Fibroblast of pulmonary artery (primary cell): ENCODE data around the gene RAG2.

Experiments
- DNase-seq: peaks from one replicate; pipeline ENCODE4 v3.0.0-alpha.2; 2010; ENCODE audit warnings: low read depth
- H3K4me3 ChIP-seq: replicated peaks from 2 replicates; pipeline ENCODE4 v1.5.1; 2011; ENCODE audit warnings: low read depth, mild to moderate bottlenecking, control low read depth, low read length, moderate library complexity
- TF ChIP-seq, protein P1 (sequence below): IDR thresholded peaks from 2 replicates; pipeline ENCODE4 v1.5.1; 2011; ENCODE audit warnings: mild to moderate bottlenecking, control low read depth, low read length, inconsistent platforms; ENCODE audit errors: missing control alignments

Gene RAG2

DNA sequence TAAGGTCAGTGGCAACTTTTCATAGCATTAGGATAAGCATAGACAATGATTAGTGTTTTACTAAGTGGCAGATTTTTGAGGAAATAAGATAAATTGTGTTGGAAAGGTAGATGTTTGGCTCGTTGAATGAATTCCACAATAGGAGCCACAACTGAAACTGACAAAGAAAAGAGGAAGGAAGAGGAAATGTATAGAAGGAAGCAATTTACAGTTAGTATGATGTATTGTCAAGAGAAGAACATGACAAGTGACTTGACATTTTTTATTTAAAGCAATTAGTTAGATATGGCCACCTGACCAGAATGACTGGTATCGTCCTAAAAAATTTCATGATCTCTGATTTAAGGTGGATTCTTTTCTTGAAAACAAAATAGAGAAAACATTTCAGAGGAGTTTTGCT, 3.1 kb upstream of the RAG2 start:
- TF ChIP-seq, protein P1, sequence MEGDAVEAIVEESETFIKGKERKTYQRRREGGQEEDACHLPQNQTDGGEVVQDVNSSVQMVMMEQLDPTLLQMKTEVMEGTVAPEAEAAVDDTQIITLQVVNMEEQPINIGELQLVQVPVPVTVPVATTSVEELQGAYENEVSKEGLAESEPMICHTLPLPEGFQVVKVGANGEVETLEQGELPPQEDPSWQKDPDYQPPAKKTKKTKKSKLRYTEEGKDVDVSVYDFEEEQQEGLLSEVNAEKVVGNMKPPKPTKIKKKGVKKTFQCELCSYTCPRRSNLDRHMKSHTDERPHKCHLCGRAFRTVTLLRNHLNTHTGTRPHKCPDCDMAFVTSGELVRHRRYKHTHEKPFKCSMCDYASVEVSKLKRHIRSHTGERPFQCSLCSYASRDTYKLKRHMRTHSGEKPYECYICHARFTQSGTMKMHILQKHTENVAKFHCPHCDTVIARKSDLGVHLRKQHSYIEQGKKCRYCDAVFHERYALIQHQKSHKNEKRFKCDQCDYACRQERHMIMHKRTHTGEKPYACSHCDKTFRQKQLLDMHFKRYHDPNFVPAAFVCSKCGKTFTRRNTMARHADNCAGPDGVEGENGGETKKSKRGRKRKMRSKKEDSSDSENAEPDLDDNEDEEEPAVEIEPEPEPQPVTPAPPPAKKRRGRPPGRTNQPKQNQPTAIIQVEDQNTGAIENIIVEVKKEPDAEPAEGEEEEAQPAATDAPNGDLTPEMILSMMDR, result no peak
- no peak for DNase-seq
- H3K4me3 ChIP-seq, result no peak overlapping the region

DNA sequence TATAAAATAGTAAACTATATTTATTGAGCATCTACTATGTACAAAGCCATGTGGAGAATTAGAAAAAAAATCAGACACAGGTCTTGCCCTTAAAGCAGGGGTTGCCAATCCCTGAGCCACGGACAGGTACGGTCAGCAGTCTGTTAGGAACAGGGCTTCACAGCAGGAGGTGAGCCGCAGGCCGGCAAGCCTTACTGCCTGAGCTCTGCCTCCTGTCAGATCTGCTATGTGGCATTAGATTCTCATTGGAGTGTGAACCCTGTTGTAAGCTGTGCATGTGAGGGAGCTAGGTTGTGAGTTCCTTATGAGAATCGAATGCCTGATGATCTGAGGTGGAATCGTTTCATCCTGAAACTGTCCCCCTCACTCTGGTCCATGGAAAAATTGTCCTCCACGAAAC, 2.1 kb upstream of the RAG2 start:
- TF ChIP-seq, protein P1, result no peak
- DNase-seq, result no peak
- H3K4me3 ChIP-seq, result no peak overlapping the region

DNA sequence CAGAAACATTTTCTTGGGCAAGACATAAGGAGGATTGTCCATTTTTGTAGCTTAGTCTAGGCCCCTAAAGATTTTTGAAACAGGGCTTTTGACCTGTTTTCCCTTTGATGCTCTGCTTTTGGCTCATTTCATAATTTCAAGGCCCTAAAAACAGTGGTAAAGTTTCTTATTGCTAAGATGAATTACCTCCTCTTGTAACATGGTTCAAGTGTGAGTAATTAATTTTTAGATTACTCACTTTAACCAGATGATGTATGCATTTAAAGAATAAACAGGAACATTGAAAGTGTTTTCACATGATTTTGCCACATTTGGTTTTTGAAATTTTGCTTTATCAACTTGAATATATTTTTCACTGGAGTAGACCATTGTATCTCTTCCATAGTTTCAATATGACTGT, 1.2 kb downstream of the RAG2 start:
- TF ChIP-seq, protein P1, result no peak
- DNase-seq, result no peak
- H3K4me3 ChIP-seq, result no peak overlapping the region

DNA sequence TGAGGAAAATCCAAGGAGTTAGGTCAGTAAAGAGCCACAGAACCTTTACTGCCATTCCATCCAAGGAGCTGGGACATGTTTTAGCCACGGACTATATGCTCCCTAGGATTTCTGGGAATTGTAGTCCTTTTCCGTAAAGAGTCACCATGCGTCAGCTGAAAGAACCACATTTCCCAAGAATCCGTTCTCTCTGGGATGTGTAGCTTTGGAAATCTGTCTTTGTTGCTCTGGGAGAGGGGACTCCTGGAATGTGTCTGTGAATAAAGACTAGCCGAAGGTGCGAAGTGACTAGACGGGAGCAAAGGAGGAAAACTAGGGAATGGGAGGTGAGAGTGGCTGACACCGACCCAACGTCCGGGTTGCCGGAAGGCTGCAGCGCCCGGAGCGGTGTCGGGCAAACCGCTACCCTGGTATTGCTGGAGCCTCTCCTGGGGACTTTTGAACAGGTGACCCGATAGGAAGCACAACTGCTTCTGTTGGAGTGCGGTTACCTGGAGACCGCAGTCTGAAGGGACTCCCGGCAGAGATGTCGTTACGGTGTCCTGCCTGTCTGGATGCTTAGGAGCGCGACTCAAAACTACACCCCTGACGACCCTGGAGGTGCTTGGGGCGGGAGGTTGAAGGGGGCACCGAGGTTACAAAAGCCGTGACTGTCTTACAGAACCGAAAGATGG, 3.6 kb downstream of the RAG2 start, which contains the start of gene IFTAP:
IFTAP (plus strand) TSS at position 187 of the 674 bp plus-strand sequence. CDS start 15,602 bp downstream, outside the sequence.
- H3K4me3 ChIP-seq, result peak within 1 kb of the TSS; percentile 80
- DNase-seq, result peak; percentile 95
- TF ChIP-seq, protein P1, result no peak

DNA sequence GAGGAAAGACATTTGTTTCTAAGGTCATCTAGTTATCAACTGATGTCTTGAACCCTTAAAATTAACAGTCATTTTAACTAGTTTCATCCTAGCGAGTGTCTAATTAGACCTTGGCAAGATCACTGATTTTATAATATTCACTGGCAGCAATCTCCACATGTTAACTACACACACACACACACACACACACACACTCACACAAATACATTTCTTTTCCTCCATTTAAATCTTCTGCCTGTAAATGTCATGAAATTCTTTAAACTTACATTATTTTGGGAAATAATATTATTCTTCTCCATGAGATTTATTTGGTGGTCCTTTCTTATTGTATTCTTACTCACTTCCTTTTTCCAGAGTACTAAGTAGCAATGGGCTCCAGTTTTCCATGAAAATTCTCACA, 6.6 kb downstream of the RAG2 start:
- no peak overlapping the region for H3K4me3 ChIP-seq
- DNase-seq, result no peak
- TF ChIP-seq, protein P1, result no peak

DNA sequence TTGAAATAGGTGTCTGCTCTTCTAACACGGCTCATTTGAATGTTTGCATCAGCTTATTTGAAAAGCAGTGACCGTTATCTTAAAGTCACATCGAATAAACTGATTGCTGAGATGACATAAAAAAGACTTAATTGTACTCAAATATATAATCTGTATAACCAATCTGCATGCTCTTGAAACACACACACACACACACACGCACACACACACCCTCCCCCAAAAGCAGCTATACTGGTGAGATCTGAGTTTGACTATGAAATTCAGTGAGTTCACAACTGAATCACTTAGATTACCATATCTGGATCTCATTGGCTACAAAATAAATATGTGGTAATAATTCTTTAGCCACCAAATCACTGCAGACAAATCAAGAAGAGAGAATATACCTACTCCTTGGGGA, 7.5 kb downstream of the RAG2 start:
- no peak overlapping the region for H3K4me3 ChIP-seq
- TF ChIP-seq, protein P1, result no peak
- no peak for DNase-seq

DNA sequence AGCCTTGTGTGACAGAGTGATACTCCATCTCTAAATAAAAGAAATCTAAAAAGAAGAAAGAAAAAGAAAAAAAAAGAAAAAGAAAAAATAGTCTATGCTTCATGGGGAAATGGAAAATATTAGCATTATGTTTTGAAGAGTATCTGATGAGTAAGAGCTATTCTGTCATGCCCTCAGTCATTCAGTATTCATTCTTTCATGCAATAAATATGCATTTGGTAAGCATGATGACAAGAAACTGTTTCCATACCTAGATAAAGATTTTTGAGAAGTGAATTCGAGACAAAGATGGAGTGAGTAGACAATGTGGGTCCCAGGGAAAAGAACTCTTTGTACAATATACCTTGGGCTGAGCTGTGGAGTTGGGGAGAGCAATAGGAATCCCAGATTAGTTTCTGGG, 9.9 kb downstream of the RAG2 start:
- no peak overlapping the region for H3K4me3 ChIP-seq
- TF ChIP-seq, protein P1, result no peak
- DNase-seq, result no peak
